D721Med (cell line): ENCODE measurements around the gene TAMM41.

Source experiments
- DNase-seq: peaks from one replicate; pipeline ENCODE4 v3.0.0; 2011; ENCODE audit warnings: low spot score; ENCODE audit not compliant: insufficient read length
- FAIRE-seq: peaks from 2 replicates; lab custom pipeline; 2011; peaks lifted over from hg19 to GRCh38; lab: Jason Lieb, UNC
- TF ChIP-seq, protein P1 (sequence below): IDR thresholded peaks from 2 replicates; pipeline ENCODE4 v1.5.1; 2012; ENCODE audit warnings: mild to moderate bottlenecking, control low read depth; ENCODE audit not compliant: insufficient read depth; ENCODE audit errors: missing control alignments

The TAMM41 gene

DNA sequence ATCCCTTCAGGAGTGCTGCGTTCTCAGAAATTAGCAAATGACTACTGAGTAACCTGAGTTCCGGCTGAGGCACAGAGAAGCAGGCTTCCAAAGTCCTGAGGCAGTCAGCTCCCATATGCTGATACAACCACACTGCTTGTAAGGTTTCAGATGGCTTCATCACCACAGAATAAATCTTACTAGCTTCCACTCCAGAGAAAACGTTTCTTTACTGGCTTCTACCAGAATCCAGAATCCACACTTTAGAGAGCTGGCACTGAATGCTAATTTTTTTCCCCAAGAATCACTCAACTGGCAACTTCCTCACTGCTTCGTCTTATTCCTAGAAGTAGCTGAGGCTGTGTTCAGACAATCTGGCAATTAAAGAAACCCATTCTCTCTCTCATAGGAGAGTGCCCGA, 21.4 kb downstream of the TAMM41 start:
- TF ChIP-seq, protein P1, sequence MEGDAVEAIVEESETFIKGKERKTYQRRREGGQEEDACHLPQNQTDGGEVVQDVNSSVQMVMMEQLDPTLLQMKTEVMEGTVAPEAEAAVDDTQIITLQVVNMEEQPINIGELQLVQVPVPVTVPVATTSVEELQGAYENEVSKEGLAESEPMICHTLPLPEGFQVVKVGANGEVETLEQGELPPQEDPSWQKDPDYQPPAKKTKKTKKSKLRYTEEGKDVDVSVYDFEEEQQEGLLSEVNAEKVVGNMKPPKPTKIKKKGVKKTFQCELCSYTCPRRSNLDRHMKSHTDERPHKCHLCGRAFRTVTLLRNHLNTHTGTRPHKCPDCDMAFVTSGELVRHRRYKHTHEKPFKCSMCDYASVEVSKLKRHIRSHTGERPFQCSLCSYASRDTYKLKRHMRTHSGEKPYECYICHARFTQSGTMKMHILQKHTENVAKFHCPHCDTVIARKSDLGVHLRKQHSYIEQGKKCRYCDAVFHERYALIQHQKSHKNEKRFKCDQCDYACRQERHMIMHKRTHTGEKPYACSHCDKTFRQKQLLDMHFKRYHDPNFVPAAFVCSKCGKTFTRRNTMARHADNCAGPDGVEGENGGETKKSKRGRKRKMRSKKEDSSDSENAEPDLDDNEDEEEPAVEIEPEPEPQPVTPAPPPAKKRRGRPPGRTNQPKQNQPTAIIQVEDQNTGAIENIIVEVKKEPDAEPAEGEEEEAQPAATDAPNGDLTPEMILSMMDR = no peak
- no peak for FAIRE-seq
- DNase-seq = no peak

DNA sequence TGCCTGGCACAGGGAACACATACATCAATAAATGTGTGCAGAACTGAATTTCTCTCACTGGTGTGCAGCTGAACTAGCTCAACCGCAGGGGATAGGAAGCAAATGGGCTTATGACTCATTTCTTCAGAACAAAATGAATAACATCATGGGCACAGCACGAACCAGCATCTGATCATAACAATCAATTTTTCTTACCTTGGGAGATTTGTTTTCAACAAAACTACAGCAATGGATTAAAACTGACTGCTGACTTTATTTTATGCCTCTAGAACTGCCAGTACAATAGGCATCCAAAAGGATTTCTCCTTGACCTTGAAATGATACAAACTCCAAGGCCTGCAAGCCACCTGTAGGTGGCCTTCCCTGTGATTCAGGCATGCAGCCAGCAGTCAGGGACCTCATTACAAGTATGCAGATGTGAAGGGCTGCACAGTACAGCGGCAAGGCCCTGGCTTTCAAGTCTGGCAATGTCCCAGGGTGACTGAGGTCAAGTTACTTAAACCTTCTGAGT, 26.1 kb downstream of the TAMM41 start:
- FAIRE-seq (no peak), DNase-seq (no peak)

DNA sequence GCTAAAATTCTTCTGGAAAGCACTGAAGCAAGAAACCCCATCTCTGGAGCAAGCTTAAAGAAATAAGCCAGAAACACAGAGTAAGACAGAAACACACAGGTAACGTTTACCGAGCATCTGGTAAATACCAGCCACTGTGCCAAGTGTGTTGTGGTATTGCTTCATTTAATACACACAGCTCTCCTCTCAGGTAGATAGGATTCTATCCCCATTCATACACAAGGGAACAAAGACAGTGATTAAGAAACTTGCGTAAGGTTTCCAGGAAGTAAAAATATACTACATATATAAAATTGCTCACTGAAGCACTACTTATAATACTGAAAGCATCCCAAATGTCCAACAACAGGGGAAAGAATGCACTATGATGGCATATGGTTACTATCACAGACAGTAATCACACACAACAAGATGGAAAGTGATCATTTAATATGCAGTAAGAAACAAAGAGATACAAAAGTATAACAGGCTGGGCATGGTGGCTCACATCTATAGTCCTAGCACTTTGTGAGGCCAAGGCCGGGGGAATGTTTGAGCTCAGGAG, 27.5 kb downstream of the TAMM41 start:
- DNase-seq (no peak), FAIRE-seq (no peak)
- TF ChIP-seq, protein P1 = no peak

More for the DNA sequence above, 26.1 kb downstream of the TAMM41 start:
- TF ChIP-seq, protein P1 = no peak

DNA sequence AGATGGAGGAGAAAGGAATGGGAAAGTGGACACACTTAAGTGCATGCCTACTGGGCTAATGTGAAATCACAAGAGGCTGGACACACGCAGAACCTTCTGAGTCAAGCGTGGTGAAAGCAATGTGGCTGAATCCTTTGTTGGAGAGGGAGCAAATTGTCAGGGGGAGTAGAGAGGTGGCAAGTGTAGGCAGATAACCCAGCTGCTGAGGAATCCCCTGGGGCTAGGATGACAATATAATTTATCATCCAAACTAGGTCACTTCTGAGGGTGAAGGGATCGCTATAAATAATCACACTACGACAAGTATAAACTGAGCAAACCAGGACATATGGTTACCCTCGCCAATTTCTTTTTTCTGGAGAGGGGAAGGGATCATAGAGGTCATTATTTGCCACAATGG, 28.7 kb downstream of the TAMM41 start:
- DNase-seq (no peak), FAIRE-seq (no peak)
- TF ChIP-seq, protein P1 = no peak

DNA sequence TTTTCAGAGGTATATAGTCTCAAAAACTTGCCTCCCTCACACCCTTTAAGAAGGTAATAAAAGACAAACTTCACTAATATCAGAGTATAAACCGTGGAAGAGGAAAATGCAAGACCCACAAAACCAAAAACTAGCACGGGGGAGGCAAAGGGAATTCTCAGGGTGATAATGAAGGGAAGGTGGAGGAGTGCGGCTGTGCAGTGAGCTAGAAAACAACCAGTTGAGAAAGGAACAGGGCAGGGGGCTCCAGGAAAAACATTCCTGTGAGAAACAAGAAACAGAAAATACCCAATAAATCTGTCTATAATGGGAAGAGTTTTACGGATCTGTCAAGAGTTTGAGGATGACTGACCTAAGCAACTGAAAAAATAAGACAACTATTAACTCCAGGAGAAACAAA, 31.6 kb downstream of the TAMM41 start:
- TF ChIP-seq, protein P1 = no peak
- DNase-seq (no peak), FAIRE-seq (no peak)

DNA sequence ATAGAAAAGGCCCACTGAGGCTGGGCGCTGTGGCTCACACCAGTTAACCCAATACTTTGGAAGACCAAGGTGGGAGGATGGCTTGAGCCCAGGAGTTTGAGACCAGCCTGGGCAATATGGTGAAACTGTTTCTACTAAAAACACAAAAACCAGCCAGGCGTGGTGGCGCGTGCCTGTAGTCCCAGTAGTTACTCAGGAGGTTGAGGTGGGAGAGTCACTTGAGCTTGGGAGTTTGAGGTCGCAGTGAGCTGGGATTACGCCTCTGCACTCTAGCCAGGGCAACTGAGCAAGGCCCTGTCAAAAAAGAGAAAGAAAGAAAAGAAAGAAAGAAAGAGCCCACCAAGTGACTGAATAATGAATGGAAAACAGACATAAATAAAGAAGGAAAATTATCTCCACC, 32.0 kb downstream of the TAMM41 start:
- DNase-seq (no peak), FAIRE-seq (no peak)
- TF ChIP-seq, protein P1 = no peak

DNA sequence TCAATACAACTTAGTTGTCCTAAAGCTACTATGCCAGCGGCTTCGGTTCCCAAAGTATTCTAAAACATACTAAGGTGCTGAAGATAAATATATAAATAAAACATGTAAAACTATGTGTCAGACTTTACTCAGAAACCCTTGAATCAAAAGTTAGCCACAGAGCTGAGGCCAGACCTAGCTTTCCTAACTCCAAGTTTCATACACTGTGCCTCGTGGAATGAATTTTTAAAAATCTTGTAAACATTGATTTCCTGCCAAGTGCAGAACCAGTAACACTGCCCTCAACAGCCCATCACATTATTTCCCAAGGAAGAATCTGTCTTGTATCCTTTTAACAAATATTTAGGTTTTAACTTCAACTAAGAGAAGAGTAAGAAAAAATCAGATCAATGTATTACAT, 36.4 kb downstream of the TAMM41 start:
- TF ChIP-seq, protein P1 = no peak
- FAIRE-seq (no peak), DNase-seq (no peak)
